ENCODE data around the gene MYL4.

DNA sequence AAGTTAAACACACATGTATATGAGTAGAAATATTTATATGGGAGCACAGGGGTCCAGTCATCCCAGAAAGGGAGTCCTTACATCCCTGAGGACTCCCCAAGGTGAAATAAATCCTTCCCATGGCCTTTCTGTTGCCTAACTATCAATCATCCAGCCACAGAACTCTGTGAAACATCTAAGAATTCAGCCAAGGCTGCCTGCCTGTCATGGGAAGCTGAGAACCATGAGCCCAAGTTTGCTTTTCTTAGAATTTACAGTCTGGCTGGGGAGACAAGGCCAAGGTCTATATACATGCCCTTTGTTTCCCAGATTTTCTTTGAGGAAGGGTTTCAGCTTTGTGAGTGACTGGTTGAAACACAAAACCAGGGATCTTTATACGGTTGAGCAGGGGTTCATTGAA lies 15.8 kb downstream of the MYL4 start:
- TF ChIP-seq, protein P1, sequence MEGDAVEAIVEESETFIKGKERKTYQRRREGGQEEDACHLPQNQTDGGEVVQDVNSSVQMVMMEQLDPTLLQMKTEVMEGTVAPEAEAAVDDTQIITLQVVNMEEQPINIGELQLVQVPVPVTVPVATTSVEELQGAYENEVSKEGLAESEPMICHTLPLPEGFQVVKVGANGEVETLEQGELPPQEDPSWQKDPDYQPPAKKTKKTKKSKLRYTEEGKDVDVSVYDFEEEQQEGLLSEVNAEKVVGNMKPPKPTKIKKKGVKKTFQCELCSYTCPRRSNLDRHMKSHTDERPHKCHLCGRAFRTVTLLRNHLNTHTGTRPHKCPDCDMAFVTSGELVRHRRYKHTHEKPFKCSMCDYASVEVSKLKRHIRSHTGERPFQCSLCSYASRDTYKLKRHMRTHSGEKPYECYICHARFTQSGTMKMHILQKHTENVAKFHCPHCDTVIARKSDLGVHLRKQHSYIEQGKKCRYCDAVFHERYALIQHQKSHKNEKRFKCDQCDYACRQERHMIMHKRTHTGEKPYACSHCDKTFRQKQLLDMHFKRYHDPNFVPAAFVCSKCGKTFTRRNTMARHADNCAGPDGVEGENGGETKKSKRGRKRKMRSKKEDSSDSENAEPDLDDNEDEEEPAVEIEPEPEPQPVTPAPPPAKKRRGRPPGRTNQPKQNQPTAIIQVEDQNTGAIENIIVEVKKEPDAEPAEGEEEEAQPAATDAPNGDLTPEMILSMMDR (conservative IDR thresholded peaks at IDR 0.05) = no peak
- TF ChIP-seq ZFX (IDR thresholded peaks at IDR 0.05) = no peak
